Measurements from ENCODE around the gene KRT32. TPM values are rescaled to one million over a fixed set of nuclear protein-coding genes. Genes with fewer than 3 reads are reported as not detected.

The KRT32 gene
- total and polyA plus RNA-seq, 2 experiments from 2014 or later = not detected

DNA sequence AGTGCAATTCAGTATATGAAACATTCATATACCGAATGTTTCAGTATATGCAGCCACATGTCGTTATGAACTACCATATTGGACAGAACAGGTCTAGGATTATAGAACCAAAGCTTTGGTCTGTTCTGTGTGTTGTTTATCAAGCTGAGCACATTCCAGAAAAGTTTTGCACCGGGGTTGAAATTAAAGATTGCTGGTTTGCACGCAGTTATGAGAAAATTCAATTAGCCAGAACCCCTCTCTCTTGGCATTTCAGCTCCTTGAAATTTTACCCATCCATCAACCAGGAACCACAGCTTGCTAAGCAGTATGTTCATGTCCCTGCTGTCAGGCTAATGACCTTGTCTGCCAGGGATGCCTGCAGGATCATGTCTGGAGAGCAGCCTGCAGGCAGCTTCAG is 9.5 kb downstream of the KRT32 start:
- Histone ChIP-seq H2AFZ (no peak overlapping the region), H3K36me3 (ENCODE audit: low read depth) (no peaks in the 10 kb centered on the region), H3K79me2 (ENCODE audit: insufficient read depth) (no peaks in the 10 kb centered on the region), H3K9me3 (ENCODE audit: low read depth) (no peaks in the 10 kb centered on the region), H3K9me2 (ENCODE audit: insufficient read depth) (no peaks in the 10 kb centered on the region), H3K27me3 (replicated peaks; ENCODE audit: insufficient read depth) (peaks cover 44% of the 10 kb centered on the region), H3K27ac (no peak overlapping the region), H3K4me1 (ENCODE audit: insufficient read depth) (peaks cover 10% of the 10 kb centered on the region; the same call in 1 of the 2 replicates), H3K4me3 (no peak overlapping the region), H3K4me2 (ENCODE audit: unreplicated experiment) (no peak overlapping the region), H3K9ac (no peak overlapping the region), H4K20me1 (ENCODE audit: insufficient read depth) (no peaks in the 10 kb centered on the region), H3F3A (ENCODE audit: insufficient read depth) (peaks cover 7% of the 10 kb centered on the region; the same call in 1 of the 2 replicates)
- TF ChIP-seq EZH2phosphoT487 (IDR thresholded peaks at IDR 0.05; ENCODE audit: insufficient read depth, low read depth) (no peak), EZH2 (IDR thresholded peaks at IDR 0.05; ENCODE audit: insufficient read depth, poor library complexity, severe bottlenecking) (no peak)
- no peak for DNase-seq
- 44 to 46% methylated on average over 4 of the region's 4 CpGs for WGBS, 2 experiments (ENCODE audit: low coverage in 1 of 2, low lambda C conversion rate in 2 of 2, missing lambda C conversion rate in 2 of 2)
- in situ Hi-C loops (cut with MboI) = no loop called here

GRCh38 chr17:41456204-41456603 is 11.0 kb downstream of the KRT32 start:
- Histone ChIP-seq H3K79me2 (ENCODE audit: insufficient read depth) (no peaks in the 10 kb centered on the region), H3K4me2 (ENCODE audit: unreplicated experiment) (no peak overlapping the region), H3K4me1 (ENCODE audit: insufficient read depth) (peaks cover 10% of the 10 kb centered on the region; the same call in 1 of the 2 replicates), H3K9ac (no peak overlapping the region), H3K9me3 (ENCODE audit: low read depth) (no peaks in the 10 kb centered on the region), H2AFZ (no peak overlapping the region), H3K27ac (no peak overlapping the region), H3K9me2 (ENCODE audit: insufficient read depth) (no peaks in the 10 kb centered on the region), H3K27me3 (replicated peaks; ENCODE audit: insufficient read depth) (peaks cover 33% of the 10 kb centered on the region), H3K4me3 (no peak overlapping the region), H3K36me3 (ENCODE audit: low read depth) (no peaks in the 10 kb centered on the region), H4K20me1 (ENCODE audit: insufficient read depth) (no peaks in the 10 kb centered on the region), H3F3A (ENCODE audit: insufficient read depth) (peaks cover 7% of the 10 kb centered on the region; the same call in 1 of the 2 replicates)
- in situ Hi-C loops (cut with MboI) = no loop called here
- 89 to 96% methylated on average over 3 of the region's 3 CpGs for WGBS, 2 experiments (ENCODE audit: low coverage in 1 of 2, low lambda C conversion rate in 2 of 2, missing lambda C conversion rate in 2 of 2)
- no peak for DNase-seq
- no peak for TF ChIP-seq EZH2phosphoT487 (IDR thresholded peaks at IDR 0.05; ENCODE audit: insufficient read depth, low read depth)

GRCh38 chr17:41455236-41455635 is 11.9 kb downstream of the KRT32 start:
- WGBS, 2 experiments (ENCODE audit: low coverage in 1 of 2, low lambda C conversion rate in 2 of 2, missing lambda C conversion rate in 2 of 2) = 94 to 100% methylated on average over 1 of the region's 1 CpG
- TF ChIP-seq EZH2phosphoT487 (IDR thresholded peaks at IDR 0.05; ENCODE audit: insufficient read depth, low read depth) (no peak), EZH2 (IDR thresholded peaks at IDR 0.05; ENCODE audit: insufficient read depth, poor library complexity, severe bottlenecking) (no peak)
- H3K4me2 ChIP-seq (ENCODE audit: unreplicated experiment) = peak overlapping the region; percentile 21

DNA sequence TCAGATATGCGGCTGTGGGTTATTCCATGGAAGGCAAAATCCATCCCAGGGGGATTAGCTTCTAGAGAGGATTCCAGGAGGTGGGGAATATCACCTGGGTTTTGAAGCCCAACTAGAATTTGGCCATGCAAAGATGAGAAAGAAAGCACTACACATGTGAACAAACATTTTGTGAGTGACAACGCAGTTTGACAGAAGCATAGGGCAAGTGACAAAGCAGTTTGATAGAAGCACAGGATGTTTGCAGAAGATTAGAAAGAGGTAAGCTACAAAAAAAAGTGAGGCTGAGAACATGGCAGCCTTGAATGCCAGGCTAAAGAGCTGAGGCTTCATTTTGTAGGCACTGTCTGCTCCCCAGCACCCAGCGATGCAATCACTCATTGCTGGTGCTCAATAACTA is 14.1 kb downstream of the KRT32 start:
- no peak overlapping the region for H3K9ac ChIP-seq
- no peak for TF ChIP-seq EZH2phosphoT487 (IDR thresholded peaks at IDR 0.05; ENCODE audit: insufficient read depth, low read depth)
- no peak for TF ChIP-seq EZH2 (IDR thresholded peaks at IDR 0.05; ENCODE audit: insufficient read depth, poor library complexity, severe bottlenecking)
- no peak overlapping the region for H3K4me3 ChIP-seq
- no peaks in the 10 kb centered on the region for H3K9me2 ChIP-seq (ENCODE audit: insufficient read depth)
- peaks cover 7% of the 10 kb centered on the region; the same call in 1 of the 2 replicates for H3F3A ChIP-seq (ENCODE audit: insufficient read depth)
- H4K20me1 ChIP-seq (ENCODE audit: insufficient read depth) = no peaks in the 10 kb centered on the region
- H3K4me2 ChIP-seq (ENCODE audit: unreplicated experiment) = no peak overlapping the region
- no peak overlapping the region for H2AFZ ChIP-seq
- no peak for DNase-seq
- WGBS, 2 experiments (ENCODE audit: low coverage in 1 of 2, low lambda C conversion rate in 2 of 2, missing lambda C conversion rate in 2 of 2) = 94 to 96% methylated on average over 3 of the region's 3 CpGs
- H3K9me3 ChIP-seq (ENCODE audit: low read depth) = no peaks in the 10 kb centered on the region
- peaks cover 10% of the 10 kb centered on the region; the same call in 1 of the 2 replicates for H3K4me1 ChIP-seq (ENCODE audit: insufficient read depth)
- no peaks in the 10 kb centered on the region for H3K79me2 ChIP-seq (ENCODE audit: insufficient read depth)
- no peak overlapping the region for H3K27ac ChIP-seq
- in situ Hi-C loops (cut with MboI) = no loop called here
- H3K27me3 ChIP-seq (replicated peaks; ENCODE audit: insufficient read depth) = peaks cover 10% of the 10 kb centered on the region; the same call in 1 of the 2 replicates
- H3K36me3 ChIP-seq (ENCODE audit: low read depth) = no peaks in the 10 kb centered on the region

More at GRCh38 chr17:41455236-41455635, 11.9 kb downstream of the KRT32 start:
- no peaks in the 10 kb centered on the region for H4K20me1 ChIP-seq (ENCODE audit: insufficient read depth)
- no peaks in the 10 kb centered on the region for H3K36me3 ChIP-seq (ENCODE audit: low read depth)
- peaks cover 10% of the 10 kb centered on the region; the same call in 1 of the 2 replicates for H3K4me1 ChIP-seq (ENCODE audit: insufficient read depth)
- in situ Hi-C loops (cut with MboI) = no loop called here
- H3K27ac ChIP-seq = no peak overlapping the region
- H3K79me2 ChIP-seq (ENCODE audit: insufficient read depth) = no peaks in the 10 kb centered on the region
- H3K4me3 ChIP-seq = no peak overlapping the region
- DNase-seq = peak; percentile 63
- no peaks in the 10 kb centered on the region for H3K9me3 ChIP-seq (ENCODE audit: low read depth)
- no peak overlapping the region for H2AFZ ChIP-seq
- peaks cover 24% of the 10 kb centered on the region; the same call in 1 of the 2 replicates for H3K27me3 ChIP-seq (replicated peaks; ENCODE audit: insufficient read depth)
- H3K9ac ChIP-seq = no peak overlapping the region
- H3K9me2 ChIP-seq (ENCODE audit: insufficient read depth) = no peaks in the 10 kb centered on the region
- H3F3A ChIP-seq (ENCODE audit: insufficient read depth) = peaks cover 7% of the 10 kb centered on the region; the same call in 1 of the 2 replicates

Measured in GM23248 (cell line).